AG04450 (cell line): ENCODE data around the gene C16orf95. TPM values are rescaled to one million over a fixed set of nuclear protein-coding genes. Genes with fewer than 3 reads are reported as not detected.

Experiments
- CTCF ChIA-PET: fragments of 300-600, 350-600 bp; formaldehyde crosslinking; extraction: SDS; loops from one replicate; lab custom pipeline; 2022; ENCODE audit warnings: antibody characterized with exemption, inconsistent platforms; lab: Charles Lee
- POLR2A ChIA-PET: fragments of 350-600 bp; formaldehyde crosslinking; extraction: SDS; loops from one replicate; lab custom pipeline; 2021; ENCODE audit warnings: antibody characterized with exemption, inconsistent platforms; lab: Yijun Ruan, JAX
- DNase-seq: peaks from one replicate; pipeline ENCODE4 v3.0.0-alpha.2; 2011; ENCODE audit warnings: low read depth, low spot score
- H3K27ac ChIP-seq: one replicate; pipeline ENCODE4 v1.5.1; 2012; ENCODE audit warnings: low read depth, low read length, control low read depth
- H3K27me3 ChIP-seq: one replicate; pipeline ENCODE4 v1.6.0; 2012; ENCODE audit warnings: low read length; ENCODE audit not compliant: control insufficient read depth, insufficient read depth
- H3K4me3 ChIP-seq: 2 replicates; pipeline ENCODE4 v1.5.1; 2011; ENCODE audit warnings: mild to moderate bottlenecking, low read depth, low read length, control low read depth
- H3K9me3 ChIP-seq: 2 replicates; pipeline ENCODE4 v1.5.1; 2012; ENCODE audit warnings: low read length; ENCODE audit not compliant: control insufficient read depth, insufficient read depth
- CTCF ChIP-seq: IDR thresholded peaks from 2 replicates; pipeline ENCODE4 v1.5.1; 2011; ENCODE audit warnings: low read depth, low read length, control low read depth, inconsistent platforms
- polyA plus RNA-seq: library from polyadenylated mRNA; depleted of rRNA; stranded (reverse); fragments of >200 nt; gene quantifications from 2 replicates; pipeline ENCODE4 v1.2.3, GENCODE V29; 2011

C16orf95 gene
- polyA plus RNA-seq, 1 experiment: 2.0 TPM

GRCh38 chr16:87298857-87299465, 18.2 kb downstream of the C16orf95 start:
- ChIA-PET POLR2A (no interaction called here), CTCF (interaction anchor here (1.1 to 3.0 kb wide), 5 partner anchors 10 to 735 kb away, joined by 3 to 26 read pairs (median 9); no protein-coding TSS in a partner anchor)
- Histone ChIP-seq H3K27ac (no peak overlapping the region), H3K4me3 (no peak overlapping the region), H3K27me3 (no peaks in the 10 kb centered on the region), H3K9me3 (no peaks in the 10 kb centered on the region; the same call in 1 of the 2 replicates)
- no peak for DNase-seq
- no peak for TF ChIP-seq CTCF

- no peak for DNase-seq
- Histone ChIP-seq H3K27me3 (no peaks in the 10 kb centered on the region), H3K4me3 (no peak overlapping the region), H3K9me3 (no peaks in the 10 kb centered on the region; the same call in 1 of the 2 replicates), H3K27ac (no peak overlapping the region)
- CTCF ChIA-PET: interaction anchor here (0.6 to 3.0 kb wide), 18 partner anchors 8 to 734 kb away, joined by 3 to 26 read pairs (median 4); no protein-coding TSS in a partner anchor
- TF ChIP-seq CTCF: peak; percentile 64
- POLR2A ChIA-PET: interaction anchor here (0.7 kb wide), 1 partner anchor 532 kb away, joined by 3 read pairs; no protein-coding TSS in a partner anchor
Observed at GRCh38 chr16:87297918-87298631, 19.1 kb downstream of the C16orf95 start.

GRCh38 chr16:87297407-87297806, 19.8 kb downstream of the C16orf95 start:
- no peaks in the 10 kb centered on the region for H3K27me3 ChIP-seq
- ChIA-PET CTCF (interaction anchor here (0.9 to 3.0 kb wide), 14 partner anchors 8 to 733 kb away, joined by 3 to 26 read pairs (median 5); no protein-coding TSS in a partner anchor), POLR2A (no interaction called here)
- no peak overlapping the region for H3K4me3 ChIP-seq
- no peak for DNase-seq
- H3K27ac ChIP-seq: no peak overlapping the region
- TF ChIP-seq CTCF: no peak
- peaks cover 1% of the 10 kb centered on the region for H3K9me3 ChIP-seq

- peaks cover 6% of the 10 kb centered on the region for H3K9me3 ChIP-seq
- H3K27me3 ChIP-seq: no peaks in the 10 kb centered on the region
- ChIA-PET CTCF (interaction anchor here (1.4 to 3.0 kb wide), 2 partner anchors 731 to 732 kb away, joined by 4 to 26 read pairs; no protein-coding TSS in a partner anchor), POLR2A (no interaction called here)
- no peak overlapping the region for H3K27ac ChIP-seq
- no peak for TF ChIP-seq CTCF
- H3K4me3 ChIP-seq: no peak overlapping the region
- DNase-seq: no peak
Observed at GRCh38 chr16:87295661-87296531, 21.3 kb downstream of the C16orf95 start.
